ENCODE data around the gene SLC27A2.

Gene SLC27A2

DNA sequence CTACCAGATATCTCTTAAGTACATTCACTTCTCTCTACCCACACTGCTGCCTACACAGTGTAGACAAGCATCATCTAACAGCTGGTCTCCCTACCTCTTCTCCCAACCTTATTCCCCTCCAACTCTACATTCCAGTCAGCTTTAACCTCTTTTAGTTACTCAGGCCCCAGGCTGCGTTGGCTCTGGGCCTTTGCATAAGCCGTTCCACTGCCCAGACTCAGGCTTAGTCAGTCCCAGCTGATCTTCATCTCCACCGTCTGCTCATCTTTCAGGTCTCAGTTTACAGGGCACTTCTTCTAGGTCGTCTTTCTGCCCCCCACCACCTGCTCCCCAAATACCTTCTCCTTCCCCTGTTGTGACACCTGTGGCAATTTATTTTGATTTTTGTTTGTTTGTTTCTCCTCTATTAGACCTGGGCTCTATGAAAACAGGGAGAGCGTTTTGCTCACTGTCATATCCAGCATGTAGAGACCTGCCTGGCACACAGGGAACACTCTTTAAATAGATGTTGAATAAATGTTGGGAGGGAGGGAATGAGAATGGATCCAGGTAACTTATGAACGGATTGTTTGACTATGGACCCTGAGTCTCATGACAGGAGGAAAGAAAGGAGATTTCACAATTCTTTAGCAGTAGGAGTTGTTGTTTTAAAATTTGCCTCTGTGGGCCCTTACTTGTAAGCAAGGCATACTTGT, 11.1 kb downstream of the SLC27A2 start:
- no peak for DNase-seq

DNA sequence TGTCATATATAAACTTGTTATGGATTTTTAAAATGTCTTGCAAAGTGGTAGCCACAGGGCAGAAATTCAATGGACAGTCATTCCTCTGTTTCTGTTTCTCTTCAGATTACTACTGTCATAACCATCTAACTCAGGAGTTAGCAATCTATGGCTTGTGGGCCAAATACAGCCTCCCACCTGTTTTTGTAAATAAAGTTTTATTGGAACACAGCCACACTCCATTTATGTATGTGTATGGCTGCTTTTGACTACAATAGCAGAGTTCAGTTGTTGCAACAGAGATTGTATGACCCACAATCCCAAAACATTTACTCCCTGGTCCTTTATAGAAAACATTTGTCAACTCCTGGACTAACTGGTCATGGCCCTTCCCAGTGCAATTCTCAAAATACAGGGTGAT, 20.0 kb downstream of the SLC27A2 start:
- no peak for DNase-seq

DNA sequence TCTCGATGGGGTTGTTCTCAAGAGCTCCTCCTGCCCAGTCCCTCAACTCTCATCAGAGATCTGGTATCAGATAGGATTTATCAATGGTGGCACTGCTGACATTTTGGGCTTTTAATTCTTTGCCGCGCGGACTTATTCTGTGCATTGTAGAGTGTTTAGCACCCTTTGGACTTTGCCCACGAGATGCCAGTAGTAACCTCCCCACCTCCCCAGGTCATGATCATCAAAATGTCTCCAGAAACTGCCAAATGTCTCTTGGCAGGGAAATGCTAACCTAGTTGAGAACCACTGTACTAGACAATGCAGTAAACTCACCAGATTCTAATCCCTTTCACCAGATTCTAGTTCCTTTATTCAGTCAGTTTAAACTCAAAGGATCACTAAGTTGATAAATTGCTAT, 24.0 kb downstream of the SLC27A2 start:
- no peak for DNase-seq

DNA sequence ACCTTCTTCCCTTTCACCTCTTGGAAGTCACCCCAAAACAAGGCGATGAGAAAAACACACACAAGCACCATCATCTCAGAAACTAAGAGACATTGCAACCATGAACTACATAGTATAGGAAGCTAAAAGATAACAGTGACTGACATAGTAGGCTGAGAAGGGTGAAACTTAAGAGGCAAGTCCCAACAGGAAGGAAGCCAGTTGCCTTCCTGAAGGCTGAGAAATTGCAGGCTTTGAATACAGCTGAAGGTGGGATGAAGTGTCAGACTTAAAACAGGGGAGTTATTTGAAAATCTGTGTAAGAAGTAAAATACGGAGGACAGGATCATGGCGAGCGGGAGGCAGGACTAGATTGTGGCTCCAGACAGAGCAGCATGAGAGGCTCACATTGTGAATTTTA, 27.8 kb downstream of the SLC27A2 start:
- DNase-seq: no peak

DNA sequence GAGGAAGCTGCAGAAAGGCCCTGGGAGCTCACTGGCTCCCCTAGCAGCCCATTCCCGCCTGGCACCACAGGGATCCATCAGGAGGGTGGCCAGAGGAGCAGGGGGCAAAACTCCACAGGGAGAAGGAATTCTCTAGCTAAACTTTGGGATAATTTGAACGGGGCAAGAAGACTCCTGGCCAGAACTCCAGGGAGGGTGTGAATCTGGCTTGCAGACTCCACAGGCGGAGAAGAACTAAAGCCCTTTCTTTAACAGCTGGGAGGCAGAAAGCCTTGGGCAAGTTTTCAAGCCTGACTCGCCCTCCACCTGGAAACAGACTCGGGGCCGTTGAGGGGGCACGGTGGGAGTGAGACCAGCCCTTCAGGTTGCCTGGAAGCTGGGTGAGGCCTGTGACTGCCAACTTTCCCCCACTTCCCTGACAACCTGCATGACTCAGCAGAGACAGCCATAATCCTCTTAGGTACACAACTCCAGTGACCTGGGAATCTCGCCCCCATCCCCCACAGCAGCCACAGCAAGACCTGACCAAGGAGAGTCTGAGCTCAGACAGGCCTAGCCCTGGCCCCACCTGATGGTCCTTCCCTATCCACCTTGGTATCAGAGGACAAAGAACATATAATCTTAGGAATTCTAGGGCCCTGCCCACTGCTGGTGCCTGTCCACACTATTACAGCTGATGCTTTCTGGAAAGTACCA, 28.6 kb downstream of the SLC27A2 start:
- no peak for DNase-seq

DNA sequence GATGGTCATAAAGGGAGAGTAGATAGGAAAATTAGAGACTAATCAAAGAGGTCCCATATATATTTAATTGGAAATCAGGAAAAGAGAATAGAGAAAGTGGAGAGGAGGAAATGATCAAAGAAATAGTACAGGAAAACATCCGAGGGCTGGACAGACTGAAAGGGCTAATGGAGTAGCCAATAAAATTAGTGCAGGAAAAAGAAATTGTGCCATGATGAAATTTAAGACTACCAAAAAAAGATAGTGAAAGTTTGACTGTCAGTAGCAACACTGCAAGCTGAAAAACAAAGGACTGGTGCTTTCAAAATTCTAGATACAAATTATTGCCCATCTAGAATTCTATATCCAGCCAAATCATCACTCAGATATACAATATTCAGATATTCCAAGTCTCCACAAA, 36.3 kb downstream of the SLC27A2 start:
- DNase-seq: no peak

DNA sequence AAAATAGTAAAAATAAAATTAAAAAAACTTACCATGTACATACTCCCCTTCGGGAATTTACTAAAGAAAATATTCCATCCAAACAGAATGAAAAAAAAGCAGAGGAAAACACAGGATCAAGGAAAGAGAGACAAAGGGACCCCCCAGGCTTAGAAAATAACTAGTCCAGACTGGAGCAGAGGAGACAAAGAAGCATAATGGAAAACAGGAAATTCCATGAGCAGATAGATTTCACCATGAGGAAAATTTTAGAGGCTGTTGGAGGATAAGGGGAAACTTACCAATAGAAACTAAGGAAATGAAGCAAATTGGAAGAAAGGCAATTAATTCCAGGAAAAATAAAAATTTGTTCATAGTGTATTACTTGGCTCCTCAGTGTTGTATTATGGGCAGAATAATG, 36.7 kb downstream of the SLC27A2 start:
- DNase-seq: no peak

DNA sequence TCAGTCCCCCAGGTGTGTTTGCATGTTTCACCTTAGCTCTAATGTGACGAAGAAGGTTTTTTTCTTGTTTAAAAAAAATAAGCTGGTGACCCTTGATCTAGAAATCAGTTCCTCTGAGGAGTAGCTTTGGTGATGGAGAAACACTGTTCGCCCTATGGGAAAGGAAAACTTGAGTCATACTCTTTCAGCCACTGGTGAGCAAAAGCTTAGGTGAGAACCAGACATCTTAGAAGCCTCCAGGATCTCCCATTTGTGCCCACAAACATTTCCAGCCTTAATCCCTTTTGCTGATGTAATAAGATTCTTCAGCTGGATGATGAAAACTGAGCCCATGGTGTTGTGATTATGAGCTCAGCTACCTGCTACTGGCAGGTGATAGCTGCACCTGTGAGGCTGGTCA, 37.8 kb downstream of the SLC27A2 start:
- DNase-seq: peak; percentile 24

DNA sequence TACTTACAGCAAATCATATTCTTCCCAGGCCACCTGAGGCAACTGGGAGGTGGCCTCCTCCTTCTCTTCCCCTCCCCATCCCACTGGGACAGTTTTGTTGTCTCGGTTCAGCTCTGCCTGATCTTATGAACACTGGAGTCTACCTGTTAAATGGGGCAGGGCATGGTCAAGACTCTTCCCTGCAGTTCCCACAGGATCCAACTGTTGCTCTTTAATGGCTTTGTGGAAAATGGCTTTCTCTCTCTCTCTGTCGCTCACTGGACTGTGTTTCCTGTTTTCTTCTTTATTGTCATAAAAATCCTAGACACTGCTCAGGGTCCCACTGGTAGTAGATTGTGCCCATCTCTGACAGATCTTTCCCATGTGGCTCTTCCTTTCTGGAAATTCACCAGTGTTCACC, 40.2 kb downstream of the SLC27A2 start:
- no peak for DNase-seq

DNA sequence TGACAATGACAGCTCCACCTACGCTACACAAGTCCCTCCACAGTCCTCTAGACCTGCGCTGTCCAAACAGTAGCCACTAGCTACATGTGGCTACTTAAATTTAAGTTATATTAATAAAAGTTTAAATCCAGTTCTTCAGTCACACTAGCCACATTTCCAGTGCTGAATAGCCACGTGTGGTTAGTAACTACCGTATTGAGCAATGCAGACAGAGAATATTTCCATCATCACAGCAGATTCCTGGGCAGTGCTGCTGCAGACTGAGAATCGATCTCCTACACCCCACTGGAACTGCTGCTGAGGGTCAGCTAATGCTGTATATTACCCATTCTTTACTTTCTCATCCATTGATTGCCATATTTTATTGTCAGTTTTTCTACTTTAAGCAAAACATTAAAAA, 42.6 kb downstream of the SLC27A2 start:
- DNase-seq: no peak

DNA sequence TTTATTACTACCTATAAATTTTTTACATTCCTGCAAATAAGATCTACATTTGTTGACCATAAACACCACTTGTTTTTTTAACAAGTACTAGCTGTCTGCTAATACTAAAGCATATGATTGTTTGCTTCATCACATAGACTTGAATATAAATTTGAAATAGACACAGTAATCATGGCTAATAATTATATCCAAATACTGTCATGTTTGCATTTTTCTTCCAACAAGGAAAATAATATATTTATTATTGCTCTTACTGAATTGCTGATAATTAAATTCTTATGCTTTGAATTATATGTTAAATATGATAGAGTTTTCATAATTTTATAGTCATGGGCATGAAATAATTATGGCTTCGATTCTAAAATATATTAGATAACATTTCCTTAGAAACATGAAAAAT, 43.1 kb downstream of the SLC27A2 start:
- no peak for DNase-seq

DNA sequence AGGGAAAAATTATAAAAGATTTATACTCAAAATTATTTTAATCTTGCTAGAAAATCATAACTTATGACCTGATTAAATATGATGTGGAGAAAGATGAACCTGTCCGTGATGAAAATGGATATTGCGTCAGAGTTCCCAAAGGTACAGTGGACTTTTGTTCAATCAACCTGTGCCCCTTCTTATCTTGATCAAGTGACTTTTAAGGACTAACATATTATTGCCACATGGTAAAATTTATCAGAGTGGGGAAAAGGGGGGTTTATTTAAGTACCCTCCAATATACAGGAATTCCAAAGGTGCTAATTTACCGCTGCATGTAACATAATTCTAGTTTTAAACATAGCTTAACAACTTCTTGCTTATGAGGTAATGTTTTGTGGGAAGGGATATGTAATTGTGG, 43.9 kb downstream of the SLC27A2 start:
- no peak for DNase-seq

DNA sequence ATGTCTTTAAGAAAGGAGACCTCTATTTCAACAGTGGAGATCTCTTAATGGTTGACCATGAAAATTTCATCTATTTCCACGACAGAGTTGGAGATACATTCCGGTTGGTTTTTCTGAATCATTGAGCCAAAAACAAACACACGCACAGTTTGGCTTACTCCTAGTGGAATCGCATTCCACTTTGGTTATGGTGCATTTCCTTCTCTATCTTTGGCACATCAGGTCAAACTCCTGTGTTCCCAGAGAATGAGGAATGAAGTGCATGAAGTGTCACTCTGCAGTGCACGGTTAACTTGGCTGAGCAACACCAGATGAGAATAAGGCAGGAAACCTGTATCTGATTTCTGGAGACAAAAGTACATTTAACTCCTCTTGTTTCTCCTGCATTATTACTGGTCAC, 45.1 kb downstream of the SLC27A2 start:
- DNase-seq: no peak

DNA sequence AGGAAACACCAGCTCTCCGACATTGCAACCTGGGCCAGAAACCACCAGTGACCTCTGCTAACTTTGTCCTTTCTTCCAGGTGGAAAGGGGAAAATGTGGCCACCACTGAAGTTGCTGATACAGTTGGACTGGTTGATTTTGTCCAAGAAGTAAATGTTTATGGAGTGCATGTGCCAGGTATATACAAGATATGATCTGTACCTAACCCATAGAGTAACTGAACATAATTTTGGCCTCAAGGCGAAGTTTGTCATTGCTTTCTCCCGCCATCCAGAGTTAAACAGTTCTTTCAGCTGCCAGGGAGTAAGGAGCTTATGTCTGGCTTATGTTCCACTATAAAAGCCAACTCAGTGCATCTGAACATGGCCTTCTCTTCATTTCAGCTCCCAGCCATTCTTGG, 46.9 kb downstream of the SLC27A2 start:
- DNase-seq: no peak

DNA sequence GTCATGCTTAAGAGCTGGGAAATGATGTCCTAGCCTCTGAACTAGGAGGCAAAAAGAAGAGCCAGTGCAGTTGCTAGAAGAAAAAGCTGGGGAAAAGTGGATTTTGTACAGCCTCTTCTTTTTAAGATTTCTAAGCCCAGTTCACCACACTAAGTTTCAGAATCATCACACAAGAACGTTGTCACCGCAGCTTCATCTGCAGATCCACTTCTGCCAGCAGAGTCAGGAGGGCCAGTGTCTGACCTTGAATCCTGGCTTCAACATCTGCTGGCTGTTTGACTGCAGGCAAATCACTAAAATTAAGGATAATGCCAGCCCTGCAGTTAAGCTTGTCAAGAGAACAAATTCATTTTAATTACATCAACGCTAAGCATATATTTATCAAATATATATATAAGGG, 47.3 kb downstream of the SLC27A2 start:
- DNase-seq: no peak

DNA sequence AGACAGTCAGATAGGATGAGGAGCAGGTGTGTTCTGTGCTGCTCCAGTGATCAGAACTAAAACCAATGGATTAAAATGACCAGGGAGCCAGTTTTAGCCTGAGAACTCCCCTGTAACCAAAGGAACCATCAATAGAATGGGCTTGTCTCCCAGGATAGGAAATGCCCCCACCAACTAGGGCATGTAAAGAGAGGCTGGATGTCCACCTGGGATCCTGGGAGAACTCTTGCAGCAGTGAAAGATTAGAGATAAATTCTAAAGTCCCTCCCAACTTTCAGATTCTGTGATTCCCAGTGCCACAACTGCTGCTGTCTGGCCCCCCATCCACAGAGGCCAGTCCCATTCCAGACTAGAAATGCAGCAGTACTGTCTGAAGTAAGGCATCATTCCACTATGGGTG, 49.8 kb downstream of the SLC27A2 start:
- DNase-seq: no peak

DNA sequence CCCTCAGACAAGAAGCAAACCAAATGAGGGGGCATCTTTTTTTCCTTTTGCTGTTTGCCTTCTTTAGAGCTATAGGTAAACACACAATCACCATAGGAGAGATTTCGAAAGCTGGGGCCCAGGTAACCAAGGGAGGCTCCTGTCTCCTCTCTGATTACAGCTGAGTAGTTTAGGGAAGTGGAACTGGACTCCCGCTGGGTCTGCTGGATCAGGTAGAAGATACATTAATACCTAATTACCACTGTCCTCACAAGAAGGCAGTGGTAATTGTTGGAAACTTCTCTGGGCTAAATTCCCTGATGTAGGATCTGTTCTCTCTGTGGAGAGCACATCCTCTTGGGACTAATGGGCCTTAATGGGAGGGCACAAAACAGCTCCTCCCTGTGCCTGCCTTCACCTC, 50.8 kb downstream of the SLC27A2 start:
- DNase-seq: peak; percentile 13

DNA sequence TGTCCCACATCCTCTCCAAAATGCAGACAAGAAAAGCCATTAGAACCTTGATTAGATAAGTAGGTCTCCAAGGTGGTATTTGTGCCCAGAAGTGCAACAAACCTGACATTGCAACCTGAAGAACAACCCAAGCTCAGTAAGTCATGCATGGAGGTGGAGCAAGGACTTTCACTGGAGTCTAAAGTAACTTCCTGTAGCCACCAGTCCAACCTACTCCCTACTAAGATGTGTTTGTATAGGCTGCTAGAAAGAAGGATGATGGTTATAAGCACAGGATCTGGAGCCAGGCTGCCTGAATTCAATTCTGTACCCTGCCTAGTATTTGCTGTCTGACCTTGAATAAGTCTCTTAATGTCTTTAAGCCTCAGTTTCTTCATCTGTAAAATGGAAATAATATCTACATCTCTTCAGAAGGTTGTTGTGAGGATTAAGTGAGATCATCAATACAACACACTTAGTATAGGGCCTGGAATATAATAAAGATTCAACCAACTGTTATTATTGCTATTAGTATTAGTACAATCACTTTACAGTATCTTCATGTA, 51.3 kb downstream of the SLC27A2 start:
- DNase-seq: no peak

DNA sequence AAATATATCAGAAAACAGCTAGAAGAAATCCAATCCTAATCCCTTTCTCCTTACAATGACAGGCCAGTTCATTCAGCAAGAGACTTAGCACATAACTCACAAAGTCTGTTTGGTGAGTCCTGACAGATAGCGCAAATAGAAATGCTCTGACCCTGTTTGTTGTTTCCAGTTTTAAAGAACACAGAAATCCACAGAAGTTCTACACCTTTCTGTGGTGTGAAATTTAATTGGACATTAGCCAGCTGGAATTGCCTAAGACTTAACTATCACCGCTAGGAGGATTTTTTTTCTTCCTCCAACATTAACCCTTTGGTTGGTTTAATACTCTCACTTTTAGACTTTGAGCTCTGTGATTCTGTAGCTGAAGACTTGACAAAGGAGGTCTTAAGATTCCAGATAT, 52.8 kb downstream of the SLC27A2 start:
- no peak for DNase-seq

DNA sequence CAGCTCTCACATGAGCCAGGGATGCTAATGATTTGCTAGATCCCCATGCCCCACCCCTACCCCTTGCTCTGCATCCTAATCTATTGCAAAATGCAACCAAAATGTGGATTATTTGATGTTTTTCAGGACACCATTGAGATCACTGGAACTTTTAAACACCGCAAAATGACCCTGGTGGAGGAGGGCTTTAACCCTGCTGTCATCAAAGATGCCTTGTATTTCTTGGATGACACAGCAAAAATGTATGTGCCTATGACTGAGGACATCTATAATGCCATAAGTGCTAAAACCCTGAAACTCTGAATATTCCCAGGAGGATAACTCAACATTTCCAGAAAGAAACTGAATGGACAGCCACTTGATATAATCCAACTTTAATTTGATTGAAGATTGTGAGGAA, 53.8 kb downstream of the SLC27A2 start:
- DNase-seq: no peak

DNA sequence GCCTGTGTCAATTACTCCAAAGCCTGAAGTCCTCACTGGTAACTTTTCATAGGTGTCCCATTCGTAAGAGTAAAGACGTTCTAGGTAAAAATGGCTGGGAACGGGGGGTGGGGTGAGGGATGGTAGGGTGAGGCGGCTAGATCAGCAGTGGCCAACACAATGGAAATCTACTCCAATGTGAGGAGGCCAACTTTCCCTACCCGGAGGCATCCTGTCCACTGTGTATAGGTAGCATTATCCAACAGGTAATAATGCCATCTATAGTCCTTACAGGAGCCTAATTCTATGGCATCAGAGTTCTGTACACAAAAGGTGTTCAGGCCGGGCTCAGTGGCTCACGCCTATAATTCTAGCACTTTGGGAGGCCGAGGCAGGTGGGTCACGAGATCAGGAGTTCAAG, 54.4 kb downstream of the SLC27A2 start:
- no peak for DNase-seq

DNA sequence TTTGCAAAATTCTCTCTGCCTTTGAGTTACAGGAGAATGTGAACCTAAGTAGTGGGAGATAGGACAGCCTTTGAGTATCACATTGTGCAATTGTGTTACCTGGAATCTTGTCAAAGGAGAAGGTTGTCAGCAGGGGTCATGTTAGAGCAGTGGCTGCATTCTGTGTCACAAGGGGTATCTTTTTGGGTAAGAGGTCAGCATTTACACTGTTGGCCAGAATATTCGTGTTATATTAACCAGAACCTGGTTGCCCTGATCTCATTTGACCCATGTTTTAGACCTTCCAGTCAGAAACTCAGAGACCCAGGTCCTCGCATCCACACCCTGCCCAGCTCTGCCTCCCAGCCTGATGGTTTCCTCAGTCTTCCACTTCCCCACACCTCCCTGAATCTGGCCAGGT, 56.3 kb downstream of the SLC27A2 start:
- DNase-seq: no peak

DNA sequence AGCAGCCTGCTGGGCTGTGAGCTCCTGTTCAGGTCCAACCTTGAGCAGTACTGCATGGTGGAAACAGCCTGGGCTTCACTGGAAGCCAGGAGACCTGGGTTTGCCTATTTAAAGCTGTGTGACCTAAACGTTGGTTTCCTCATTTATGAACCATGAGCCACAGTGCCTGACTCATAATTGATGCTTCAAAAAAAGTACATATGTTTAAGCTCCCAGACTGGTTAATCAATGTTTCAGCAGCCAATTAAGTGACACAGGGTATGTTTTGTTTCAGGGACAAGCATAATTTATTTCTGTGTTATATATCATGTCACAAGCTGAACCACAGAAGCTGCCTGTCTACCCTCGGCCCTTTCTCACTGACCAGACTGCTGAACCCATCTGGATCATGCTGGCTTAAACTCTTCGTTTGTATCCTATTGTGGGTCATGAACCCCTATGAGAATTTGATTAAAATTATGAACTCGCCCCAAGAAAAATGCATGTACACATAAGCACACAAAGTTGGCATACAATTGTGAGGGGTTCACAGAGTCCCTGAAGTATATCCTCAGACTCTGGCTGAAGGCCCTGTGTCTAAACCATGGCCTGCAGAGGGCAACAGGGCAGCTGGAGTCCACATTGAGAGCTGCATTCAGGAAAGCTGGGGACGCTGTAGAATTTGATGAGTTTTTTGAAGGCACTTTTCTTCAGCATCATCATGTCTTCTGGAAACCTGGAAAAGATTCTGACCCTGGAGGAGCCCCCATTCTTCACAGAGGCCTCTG, 59.9 kb downstream of the SLC27A2 start:
- DNase-seq: no peak

DNA sequence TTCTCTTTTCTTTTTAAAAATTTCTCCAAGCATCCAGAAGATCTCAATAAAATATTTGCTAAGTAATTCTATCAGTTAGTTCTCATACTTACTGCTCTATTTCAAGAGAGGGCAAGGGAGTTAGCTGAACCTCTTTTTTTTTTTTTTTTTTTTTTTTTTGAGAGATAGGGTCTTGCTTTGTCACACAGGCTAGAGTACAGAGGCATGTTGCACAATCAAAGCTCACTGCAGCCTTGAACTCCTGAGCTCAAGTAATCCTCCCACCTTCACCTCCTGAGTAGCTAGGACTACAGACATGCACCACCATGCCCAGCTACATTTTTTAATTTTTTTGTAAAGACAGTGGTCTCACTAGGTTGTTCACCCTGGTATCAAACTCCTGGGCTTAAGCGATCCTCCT, 62.2 kb downstream of the SLC27A2 start:
- no peak for DNase-seq

Measured in NCI-H146 (cell line).